Uterus (tissue), 4 donors: Measurements from ENCODE around the gene DCBLD2. TPM values are rescaled to one million over a fixed set of nuclear protein-coding genes. Genes with fewer than 3 reads are reported as not detected.

Source experiments
- DNase-seq, 2 donors: peaks; one replicate each; pipeline ENCODE4 v3.0.0-alpha.2; 2019 to 2020
- H3K27ac ChIP-seq, 2 donors: fragments of 200-600 bp; sonication (generic); 1 replicate in 1 of 2; 2 replicates in 1 of 2; pipeline ENCODE4 v1.5.1; 2016 to 2018
- H3K27me3 ChIP-seq, 2 donors: fragments of 200-600 bp; sonication (generic); one replicate each; pipeline ENCODE4 v1.5.1; 2018 to 2019; ENCODE audit warnings: control low read depth in 1 of 2
- H3K36me3 ChIP-seq, 2 donors: fragments of 200-600 bp; sonication (generic); one replicate each; pipeline ENCODE4 v1.5.1; 2019; ENCODE audit warnings: control low read depth in 1 of 2
- H3K4me1 ChIP-seq, 2 donors: fragments of 200-600 bp; sonication (generic); one replicate each; pipeline ENCODE4 v1.5.1; 2018 to 2019; ENCODE audit warnings: control low read depth in 1 of 2
- H3K4me3 ChIP-seq, 2 donors: fragments of 200-600 bp; sonication (generic); 1 replicate in 1 of 2; 2 replicates in 1 of 2; pipeline ENCODE4 v1.5.1; 2018 to 2019; ENCODE audit warnings: mild to moderate bottlenecking in 1 of 2
- H3K9me3 ChIP-seq, 2 donors: fragments of 200-600 bp; sonication (generic); one replicate each; pipeline ENCODE4 v1.5.1; 2019; ENCODE audit warnings: control low read depth in 1 of 2
- CTCF ChIP-seq, 4 experiments: fragments of 200-600 bp in 2 of 4; fragments of 450-650 bp in 2 of 4; sonication (generic) in 2 of 4; IDR thresholded peaks; one replicate each; pipeline ENCODE4 v1.5.1; 2016 to 2019; ENCODE audit warnings: antibody characterized with exemption in 4 of 4, mild to moderate bottlenecking in 2 of 4, moderate library complexity in 1 of 4
- POLR2A ChIP-seq, 2 donors: fragments of 450-650 bp; IDR thresholded peaks; one replicate each; pipeline ENCODE4 v1.6.1; 2016; ENCODE audit warnings: antibody characterized with exemption in 2 of 2, mild to moderate bottlenecking in 1 of 2, moderate library complexity in 1 of 2
- intact Hi-C: fragments of 100-400 bp; cut with DNase I; formaldehyde crosslinking; loops from one replicate; pipeline ENCODE4 v1.15.1; 2023; ENCODE audit warnings: low total_unique reads
- total RNA-seq, 4 donors: library from RNA; depleted of rRNA in 3 of 4; stranded (reverse); fragments of >200 nt in 3 of 4; gene quantifications; one replicate each; pipeline versions ENCODE4 v1.1.0 to v1.2.4, GENCODE V29; 2014 to 2023
- donor health status: DM: yes; HTN: yes; CAD: no.

Gene DCBLD2
- total RNA-seq, 4 donors from 2014 or later, result 27.4 to 60.1 (median 40.9) TPM

GRCh38 chr3:98829246-98829832 lies 72.2 kb downstream of the DCBLD2 start:
- Histone ChIP-seq H3K4me1 (no peaks in the 10 kb centered on the region), H3K27me3 (no peaks in the 10 kb centered on the region), H3K4me3 (no peak overlapping the region), H3K27ac (no peak overlapping the region), H3K36me3 (no peaks in the 10 kb centered on the region), H3K9me3 (peaks cover 0 to 3% of the 10 kb centered on the region in 2 donors)
- intact Hi-C loops, result no loop called here
- DNase-seq, result no peak
- no peak for TF ChIP-seq CTCF (IDR thresholded peaks at IDR 0.05)
- TF ChIP-seq POLR2A (IDR thresholded peaks at IDR 0.05), result no peak

- no peak overlapping the region for H3K27ac ChIP-seq
- no peak overlapping the region for H3K4me3 ChIP-seq
- no peaks in the 10 kb centered on the region for H3K27me3 ChIP-seq
- H3K36me3 ChIP-seq, result no peaks in the 10 kb centered on the region
- H3K9me3 ChIP-seq, result peaks cover 0 to 3% of the 10 kb centered on the region in 2 donors
- no peaks in the 10 kb centered on the region for H3K4me1 ChIP-seq
- no peak for DNase-seq
- intact Hi-C loops, result no loop called here
- no peak for TF ChIP-seq POLR2A (IDR thresholded peaks at IDR 0.05)
- TF ChIP-seq CTCF (IDR thresholded peaks at IDR 0.05), result no peak
These were observed 74.1 kb downstream of the DCBLD2 start for GRCh38 chr3:98827221-98827920.

GRCh38 chr3:98826126-98826525 lies 75.4 kb downstream of the DCBLD2 start:
- no peak for TF ChIP-seq CTCF (IDR thresholded peaks at IDR 0.05)
- no peak for TF ChIP-seq POLR2A (IDR thresholded peaks at IDR 0.05)
- no peaks in the 10 kb centered on the region for H3K9me3 ChIP-seq
- H3K36me3 ChIP-seq, result no peaks in the 10 kb centered on the region
- intact Hi-C loops, result no loop called here
- no peaks in the 10 kb centered on the region for H3K4me1 ChIP-seq
- DNase-seq, result no peak
- H3K4me3 ChIP-seq, result no peak overlapping the region
- no peak overlapping the region for H3K27ac ChIP-seq
- H3K27me3 ChIP-seq, result no peaks in the 10 kb centered on the region

- no peaks in the 10 kb centered on the region for H3K36me3 ChIP-seq
- no peak overlapping the region for H3K4me3 ChIP-seq
- intact Hi-C loops, result no loop called here
- TF ChIP-seq CTCF (IDR thresholded peaks at IDR 0.05), result no peak
- TF ChIP-seq POLR2A (IDR thresholded peaks at IDR 0.05), result no peak
- no peaks in the 10 kb centered on the region for H3K27me3 ChIP-seq
- no peaks in the 10 kb centered on the region for H3K4me1 ChIP-seq
- no peak overlapping the region for H3K27ac ChIP-seq
- no peaks in the 10 kb centered on the region for H3K9me3 ChIP-seq
- no peak for DNase-seq
These were observed 77.2 kb downstream of the DCBLD2 start for GRCh38 chr3:98824256-98824655.

- Histone ChIP-seq H3K27me3 (no peaks in the 10 kb centered on the region), H3K4me3 (no peak overlapping the region), H3K9me3 (no peaks in the 10 kb centered on the region), H3K36me3 (no peaks in the 10 kb centered on the region), H3K4me1 (no peaks in the 10 kb centered on the region), H3K27ac (no peak overlapping the region)
- intact Hi-C loops, result no loop called here
- no peak for TF ChIP-seq CTCF (IDR thresholded peaks at IDR 0.05)
- TF ChIP-seq POLR2A (IDR thresholded peaks at IDR 0.05), result no peak
- no peak for DNase-seq
These were observed 77.7 kb downstream of the DCBLD2 start for GRCh38 chr3:98823791-98824190.
